ENCODE results near the gene FHL2.

Gene FHL2

DNA sequence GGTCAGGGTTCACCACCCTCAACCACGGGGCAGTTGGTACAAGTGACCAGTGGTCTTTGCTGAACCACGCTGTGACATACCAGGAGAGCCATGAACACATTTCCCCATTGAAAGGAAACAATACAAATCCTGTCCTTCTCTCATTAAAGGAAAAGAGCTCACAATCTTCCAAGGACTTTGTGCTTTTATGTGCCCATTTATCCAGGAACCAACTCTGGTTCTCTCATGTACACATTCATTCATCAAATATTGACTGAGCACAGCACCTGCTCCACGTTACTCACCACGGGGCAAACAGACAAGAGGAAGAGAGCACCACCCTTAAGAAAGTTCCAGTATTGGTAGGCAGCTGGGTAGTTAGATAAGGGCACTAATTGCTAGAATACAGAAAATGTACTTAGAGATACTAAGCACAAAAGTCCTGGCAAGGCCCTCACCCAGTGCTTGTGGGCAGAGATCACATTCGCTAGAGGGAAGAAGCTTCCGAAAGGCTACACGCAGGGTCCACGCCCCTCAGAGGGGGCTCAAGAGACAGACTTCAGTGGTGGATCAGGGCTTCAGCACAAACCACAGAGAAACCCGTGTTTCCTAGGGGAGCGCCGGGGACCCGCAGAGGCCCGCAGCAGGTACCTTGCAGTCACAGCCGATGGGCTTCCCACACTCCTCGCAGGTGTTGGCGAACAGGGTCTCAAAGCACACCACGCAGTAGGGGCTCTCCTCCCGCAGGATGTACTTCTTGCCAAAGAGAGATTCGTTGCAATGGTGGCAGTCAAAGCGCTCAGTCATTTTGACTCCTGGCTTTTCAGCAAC is 12.9 kb downstream of the FHL2 start:
- no peak for DNase-seq (ENCODE audit: low spot score)
- ChIA-PET CTCF (interaction anchor here (0.6 kb wide), 2 partner anchors 115 to 268 kb away, joined by 3 to 4 read pairs; no protein-coding TSS in a partner anchor), POLR2A (ENCODE audit: low non-redundant PET) (no interaction called here)
- TF ChIP-seq, protein P1, sequence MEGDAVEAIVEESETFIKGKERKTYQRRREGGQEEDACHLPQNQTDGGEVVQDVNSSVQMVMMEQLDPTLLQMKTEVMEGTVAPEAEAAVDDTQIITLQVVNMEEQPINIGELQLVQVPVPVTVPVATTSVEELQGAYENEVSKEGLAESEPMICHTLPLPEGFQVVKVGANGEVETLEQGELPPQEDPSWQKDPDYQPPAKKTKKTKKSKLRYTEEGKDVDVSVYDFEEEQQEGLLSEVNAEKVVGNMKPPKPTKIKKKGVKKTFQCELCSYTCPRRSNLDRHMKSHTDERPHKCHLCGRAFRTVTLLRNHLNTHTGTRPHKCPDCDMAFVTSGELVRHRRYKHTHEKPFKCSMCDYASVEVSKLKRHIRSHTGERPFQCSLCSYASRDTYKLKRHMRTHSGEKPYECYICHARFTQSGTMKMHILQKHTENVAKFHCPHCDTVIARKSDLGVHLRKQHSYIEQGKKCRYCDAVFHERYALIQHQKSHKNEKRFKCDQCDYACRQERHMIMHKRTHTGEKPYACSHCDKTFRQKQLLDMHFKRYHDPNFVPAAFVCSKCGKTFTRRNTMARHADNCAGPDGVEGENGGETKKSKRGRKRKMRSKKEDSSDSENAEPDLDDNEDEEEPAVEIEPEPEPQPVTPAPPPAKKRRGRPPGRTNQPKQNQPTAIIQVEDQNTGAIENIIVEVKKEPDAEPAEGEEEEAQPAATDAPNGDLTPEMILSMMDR (conservative IDR thresholded peaks at IDR 0.05; ENCODE audit: low read depth) = no peak
- no peak overlapping the region for H3K27ac ChIP-seq

DNA sequence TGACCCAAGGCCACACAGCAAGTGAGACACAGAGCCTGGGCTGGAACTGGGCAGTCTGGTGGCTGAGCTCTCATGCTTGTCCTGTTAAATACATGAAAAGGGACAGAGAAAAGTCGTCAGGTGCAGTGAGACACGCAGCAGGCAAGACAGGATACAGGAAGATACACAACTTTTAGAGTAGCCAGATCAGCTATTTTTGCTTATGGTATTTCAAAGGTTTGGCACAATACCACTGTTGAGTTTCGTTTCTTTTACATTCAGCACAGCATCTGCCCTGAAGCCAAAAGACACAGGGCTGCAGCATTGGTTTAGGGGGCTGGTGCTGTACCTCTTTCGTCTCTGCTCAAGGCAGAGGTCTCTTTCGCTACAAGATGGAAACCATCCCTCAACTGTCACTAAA is 14.0 kb downstream of the FHL2 start:
- TF ChIP-seq, protein P1 (conservative IDR thresholded peaks at IDR 0.05; ENCODE audit: low read depth) = no peak
- DNase-seq (ENCODE audit: low spot score) = no peak
- ChIA-PET POLR2A (ENCODE audit: low non-redundant PET) (no interaction called here), CTCF (no interaction called here)
- no peak overlapping the region for H3K27ac ChIP-seq

DNA sequence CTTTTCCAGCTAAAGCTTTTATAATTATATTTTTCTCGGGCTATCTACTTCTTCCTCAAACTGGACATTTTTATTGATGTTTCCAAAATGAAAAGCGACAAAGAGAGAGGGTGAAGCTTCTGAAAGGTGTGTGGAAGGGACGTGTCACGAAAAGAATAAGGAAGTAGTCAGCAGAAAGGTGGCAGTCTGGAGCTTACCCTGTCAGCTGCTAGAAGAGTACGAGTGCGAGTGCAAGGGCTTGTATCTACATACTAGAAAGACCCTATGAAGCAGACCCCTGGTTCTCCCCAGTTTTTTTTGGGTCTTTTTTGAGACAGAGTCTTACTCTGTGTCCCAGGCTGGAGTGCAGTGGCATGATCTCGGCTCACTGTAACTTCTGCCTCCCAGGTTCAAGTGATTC is 14.6 kb downstream of the FHL2 start:
- H3K27ac ChIP-seq = no peak overlapping the region
- DNase-seq (ENCODE audit: low spot score) = no peak
- TF ChIP-seq, protein P1 (conservative IDR thresholded peaks at IDR 0.05; ENCODE audit: low read depth) = no peak
- POLR2A ChIA-PET (ENCODE audit: low non-redundant PET) = no interaction called here
- CTCF ChIA-PET = interaction anchor here (0.6 kb wide), 1 partner anchor 11 kb away, joined by 3 read pairs; no protein-coding TSS in a partner anchor

DNA sequence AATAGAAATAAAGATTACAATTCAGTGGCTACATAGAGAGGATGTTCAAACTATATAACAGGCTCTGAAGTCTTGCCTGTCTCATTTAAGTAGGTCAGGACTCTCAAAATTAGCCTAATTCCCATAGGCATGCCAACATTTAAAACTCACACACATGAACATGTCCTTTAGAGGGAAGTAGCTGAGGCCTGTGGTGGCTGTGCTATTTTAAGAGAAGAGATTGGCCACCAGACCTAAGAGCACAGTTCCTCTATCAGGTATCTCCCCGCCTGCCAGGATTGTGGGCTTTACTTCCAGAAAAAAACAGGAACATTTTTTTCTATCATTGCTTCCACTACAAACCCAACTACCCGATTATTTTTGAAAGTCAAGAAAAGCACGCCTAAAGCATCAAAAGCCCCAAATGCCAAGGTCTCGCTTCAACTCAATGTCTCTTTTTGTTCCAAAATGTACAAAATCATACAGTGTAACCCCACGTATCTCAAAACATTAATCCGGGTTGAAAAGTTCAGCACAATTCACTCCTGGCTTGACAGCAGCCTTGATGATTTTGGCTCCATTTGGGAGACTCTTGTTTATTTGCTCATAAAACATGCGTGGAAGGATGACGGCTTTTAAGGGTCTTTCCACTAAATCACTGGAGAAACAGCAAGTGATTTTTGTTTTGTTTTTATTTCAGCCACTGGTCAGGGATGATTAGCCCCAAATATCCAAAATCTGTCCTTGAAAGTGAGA is 15.3 kb downstream of the FHL2 start:
- CTCF ChIA-PET = interaction anchor here (0.6 to 0.9 kb wide), 2 partner anchors 11 to 14 kb away, joined by 3 to 4 read pairs; no protein-coding TSS in a partner anchor
- POLR2A ChIA-PET (ENCODE audit: low non-redundant PET) = no interaction called here
- no peak for DNase-seq (ENCODE audit: low spot score)
- TF ChIP-seq, protein P1 (conservative IDR thresholded peaks at IDR 0.05; ENCODE audit: low read depth) = no peak
- no peak overlapping the region for H3K27ac ChIP-seq

DNA sequence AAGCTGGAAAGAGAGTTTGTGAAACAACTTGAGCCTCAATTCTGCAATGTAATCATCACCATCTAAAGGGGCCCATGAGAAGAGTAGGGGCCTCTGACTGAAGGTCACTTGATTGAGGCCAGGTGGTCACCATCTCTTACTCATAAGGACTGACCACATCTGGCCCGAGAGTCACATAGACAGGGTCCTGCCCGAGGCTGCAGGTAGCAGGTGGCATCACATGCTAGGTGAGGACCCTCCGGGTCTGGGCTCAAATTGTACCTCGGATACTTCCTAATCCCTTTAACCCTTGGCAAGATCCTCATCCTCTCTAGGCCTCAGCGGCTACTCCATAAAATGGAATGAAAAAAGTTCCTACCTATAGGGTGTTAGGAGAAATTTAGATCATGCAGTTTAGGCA is 16.7 kb downstream of the FHL2 start:
- ChIA-PET POLR2A (ENCODE audit: low non-redundant PET) (no interaction called here), CTCF (no interaction called here)
- H3K27ac ChIP-seq = no peak overlapping the region
- no peak for DNase-seq (ENCODE audit: low spot score)
- TF ChIP-seq, protein P1 (conservative IDR thresholded peaks at IDR 0.05; ENCODE audit: low read depth) = no peak

DNA sequence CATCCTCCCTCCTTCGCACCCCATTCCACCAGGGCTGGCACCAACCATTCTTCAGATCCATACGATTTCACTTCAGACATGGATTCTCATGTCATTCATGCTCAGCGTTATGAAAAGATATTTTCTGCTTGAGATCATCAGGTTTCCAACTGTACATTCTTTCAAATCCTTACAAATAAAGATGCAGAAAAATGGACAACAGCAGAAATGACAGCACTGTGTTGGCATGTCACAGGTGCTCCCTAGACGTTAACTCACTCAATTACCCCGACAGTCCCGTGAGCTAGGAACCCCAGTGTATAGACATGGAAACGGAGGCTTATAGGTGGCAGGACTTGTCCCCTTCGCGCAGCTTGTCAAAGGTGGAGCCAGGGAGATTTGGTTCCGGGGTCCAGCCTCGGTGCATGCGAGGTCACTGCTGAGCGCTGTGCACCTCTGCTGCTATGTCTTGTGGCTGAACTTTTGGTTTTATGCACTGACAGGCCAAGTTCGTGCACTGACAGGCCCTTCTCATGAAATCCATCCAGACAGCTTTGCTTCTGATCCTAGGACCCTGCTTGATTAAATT is 17.7 kb downstream of the FHL2 start:
- H3K27ac ChIP-seq = peak overlapping the region; percentile 35
- CTCF ChIA-PET = no interaction called here
- DNase-seq (ENCODE audit: low spot score) = no peak
- TF ChIP-seq, protein P1 (conservative IDR thresholded peaks at IDR 0.05; ENCODE audit: low read depth) = no peak
- POLR2A ChIA-PET (ENCODE audit: low non-redundant PET) = no interaction called here

Measured in RWPE1 (cell line).